HG02938 (cell line): Measurements from ENCODE around the gene PCAT6.
"Not testable (repeated sequence)": the region's sequence is repeated elsewhere in the genome, so short reads cannot be mapped to it uniquely, and the experiment has no call there.

Experiments
- ATAC-seq: cut with Tn5 transposase; IDR thresholded peaks from one replicate; pipeline ENCODE4 v1.9.1; 2021; ENCODE audit warnings: mild to moderate bottlenecking, moderate library complexity; ENCODE audit not compliant: unreplicated experiment

PCAT6 gene

DNA sequence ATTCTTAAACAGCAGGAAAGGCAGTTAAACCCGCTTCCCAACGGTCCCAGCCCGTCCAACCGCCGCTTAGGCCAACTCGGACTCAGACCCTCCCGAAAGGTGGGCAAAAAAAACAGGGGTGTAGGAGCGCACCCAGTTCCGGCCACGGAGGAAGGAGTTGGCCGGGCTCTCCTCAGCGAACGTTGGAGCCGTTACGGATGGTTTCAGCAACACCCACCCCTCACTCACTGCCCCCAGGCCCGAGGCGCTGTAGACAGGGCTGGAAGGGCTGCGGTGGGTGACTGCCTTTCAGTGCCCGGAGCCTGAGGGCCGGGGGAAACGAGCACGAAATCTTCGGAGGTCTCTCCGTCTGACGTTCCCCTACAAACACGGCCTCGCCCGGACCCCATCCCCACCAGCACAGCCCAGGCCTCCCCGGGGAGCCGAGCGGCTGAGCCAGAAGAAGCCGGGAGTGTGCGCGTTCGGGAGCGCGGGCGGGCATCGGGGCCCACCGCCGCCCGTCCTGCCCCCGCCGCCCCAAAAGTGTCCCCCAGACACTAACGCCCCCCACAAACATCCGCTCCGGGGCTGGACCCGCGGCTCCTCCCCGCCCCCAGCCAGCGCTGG is 3.8 kb upstream of the PCAT6 start:
- ATAC-seq, result no peak

DNA sequence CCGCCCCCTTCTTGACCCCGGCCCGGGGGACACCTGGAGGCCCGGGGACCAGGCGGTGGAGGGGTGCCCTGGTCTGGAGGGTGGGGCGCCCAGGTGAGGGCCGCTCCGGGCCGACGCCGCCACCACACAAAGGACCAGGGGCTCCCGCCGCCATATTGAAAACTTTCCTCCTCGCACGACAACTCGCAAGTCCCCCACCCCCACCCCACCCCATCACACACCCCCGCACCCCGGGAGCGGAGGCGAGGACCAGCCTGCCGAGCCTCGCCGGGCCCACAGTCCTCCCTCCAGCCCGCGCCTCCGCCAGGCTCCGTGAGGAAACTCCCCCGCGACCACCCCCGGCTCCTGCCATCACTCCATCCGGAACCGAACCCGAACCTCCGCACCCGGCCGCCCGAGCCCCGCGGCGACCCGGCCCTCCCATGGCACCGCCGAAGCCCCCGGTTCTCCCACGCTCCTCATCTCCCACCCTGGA is 3.3 kb upstream of the PCAT6 start:
- no peak for ATAC-seq

DNA sequence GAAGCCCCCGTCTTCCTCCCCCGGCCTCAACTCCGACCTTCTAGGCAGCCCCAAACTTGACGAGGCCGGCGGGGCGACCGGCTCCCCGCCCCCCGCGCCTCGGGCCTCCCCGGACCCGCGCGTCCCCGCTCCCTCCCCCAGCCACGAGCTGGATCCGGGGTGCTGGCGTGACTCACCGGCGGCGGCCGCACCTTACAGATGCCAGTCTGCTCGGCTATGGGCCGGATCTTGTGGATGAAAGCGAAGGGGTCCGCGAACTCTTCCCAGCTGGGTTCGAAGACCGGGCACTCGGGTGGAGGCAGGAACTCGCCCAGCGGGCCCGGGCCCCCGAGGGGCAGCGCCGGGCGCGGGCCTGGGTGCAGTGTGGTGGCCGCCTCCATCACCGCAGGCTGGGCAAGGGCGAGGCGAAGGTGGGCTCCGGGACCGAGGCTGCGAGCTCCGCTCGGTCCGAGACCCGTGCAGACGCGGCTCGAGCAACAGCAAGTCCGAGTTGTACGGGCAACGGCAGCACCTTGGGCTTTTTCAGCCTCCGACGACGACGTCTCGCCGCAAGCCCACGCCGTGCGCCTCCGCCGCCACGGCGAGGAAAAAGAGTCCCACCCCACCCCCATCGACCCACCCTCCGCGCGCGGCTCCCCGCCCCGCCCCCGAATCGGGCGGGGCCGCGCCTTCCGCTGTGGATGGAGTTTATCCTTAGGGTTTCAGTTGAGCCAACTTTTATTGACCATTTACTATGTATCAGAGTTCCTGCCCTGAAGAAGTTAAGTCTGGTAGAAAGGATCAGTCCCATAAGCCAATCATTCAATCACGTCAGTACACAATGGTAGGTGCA is 2.6 kb upstream of the PCAT6 start, which contains the start of gene KDM5B:
Gene KDM5B, minus strand, starts transcription at position 496 of the 832 bp plus-strand sequence. Its CDS starts 116 bp downstream, at position 380.
- ATAC-seq, result no peak

DNA sequence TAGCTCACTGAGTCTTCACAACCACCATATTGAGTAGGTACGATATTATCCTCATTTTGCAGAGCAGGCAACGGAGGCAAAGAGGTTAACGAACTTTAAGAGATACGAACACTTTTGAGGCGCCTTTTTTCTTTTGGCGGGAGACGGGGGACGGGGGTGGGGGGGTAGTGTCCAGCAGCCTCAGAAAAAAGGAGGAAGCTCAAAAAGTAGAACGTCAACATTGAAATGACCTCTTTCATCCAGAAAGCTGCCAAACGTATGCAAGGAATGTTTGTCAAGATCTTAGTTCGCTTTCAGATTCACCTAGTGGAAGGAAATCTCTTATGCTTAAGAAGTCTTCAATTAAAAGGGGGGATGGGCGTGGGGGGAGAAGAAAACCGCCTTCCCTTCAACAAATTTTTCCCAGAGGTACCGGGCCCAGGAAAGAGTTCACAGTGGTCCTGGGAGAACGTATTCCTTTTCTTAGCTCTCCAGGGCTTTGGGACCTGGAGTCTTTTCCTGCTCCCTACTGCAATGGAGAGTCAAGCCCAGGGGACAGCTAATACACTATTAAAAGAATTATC is 1.1 kb upstream of the PCAT6 start:
- no peak for ATAC-seq

DNA sequence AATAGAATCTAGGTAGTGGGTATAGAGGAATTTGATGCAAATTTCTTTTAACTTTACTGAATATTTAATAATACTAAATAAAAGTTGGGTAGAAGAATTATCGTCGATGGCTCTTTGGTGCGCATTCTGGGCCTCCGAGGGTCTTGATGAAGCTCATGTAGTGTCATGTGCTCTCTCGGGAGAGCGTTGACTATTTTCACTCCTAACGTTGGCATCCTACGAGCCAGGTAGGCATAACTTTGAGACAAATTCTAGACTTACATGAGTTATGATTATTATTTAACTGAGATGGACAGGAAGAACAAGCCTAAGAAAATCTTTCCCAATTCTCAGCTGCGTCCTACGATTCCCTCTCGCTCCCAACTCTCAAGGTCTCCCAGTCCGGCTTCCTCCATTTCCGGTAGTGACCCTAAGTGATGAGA is 550 bp upstream of the PCAT6 start:
- ATAC-seq, result no peak

DNA sequence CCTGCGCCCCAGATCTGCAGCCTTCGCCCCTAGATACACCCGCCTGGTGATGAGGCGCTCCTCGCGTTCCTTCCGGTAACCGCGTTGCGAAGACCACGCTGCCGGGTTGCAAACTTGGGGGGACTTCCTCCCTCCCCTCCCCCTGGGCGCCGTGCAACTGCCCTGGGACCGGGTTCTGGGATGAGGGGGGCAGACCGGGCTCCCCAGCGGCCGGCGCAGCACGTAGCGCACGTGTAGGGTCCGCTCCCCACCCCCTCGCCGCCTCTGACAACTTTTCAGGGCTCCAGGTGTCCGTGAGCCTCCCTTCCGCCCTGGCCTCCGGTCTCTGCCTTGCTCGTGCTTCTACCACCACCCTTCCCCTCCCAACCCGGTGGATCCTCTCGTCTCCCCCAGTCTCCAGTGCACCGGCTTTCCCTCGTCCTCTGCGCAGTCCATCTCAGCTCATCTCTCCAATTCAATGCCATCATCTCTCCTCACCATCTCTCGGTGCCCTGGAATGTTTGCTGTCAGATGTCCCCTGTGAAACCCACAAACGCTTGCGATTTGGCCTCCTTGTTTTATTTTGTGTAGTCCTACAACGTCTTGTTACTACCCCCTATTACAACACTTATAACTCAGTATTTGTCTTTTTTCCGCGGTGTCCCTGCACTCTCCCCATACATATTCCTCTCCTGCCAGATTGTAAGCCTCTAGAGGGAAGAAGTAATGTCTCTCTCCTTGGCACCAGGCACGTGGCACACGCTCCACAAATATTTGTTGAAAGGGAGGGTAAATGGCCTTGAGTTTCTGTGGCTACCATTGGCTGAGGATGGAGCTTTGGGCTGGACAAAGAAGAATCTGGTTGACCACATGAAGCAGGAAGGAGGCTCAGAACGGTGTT is 782 bp downstream of the PCAT6 start:
- peak; percentile 5 for ATAC-seq

DNA sequence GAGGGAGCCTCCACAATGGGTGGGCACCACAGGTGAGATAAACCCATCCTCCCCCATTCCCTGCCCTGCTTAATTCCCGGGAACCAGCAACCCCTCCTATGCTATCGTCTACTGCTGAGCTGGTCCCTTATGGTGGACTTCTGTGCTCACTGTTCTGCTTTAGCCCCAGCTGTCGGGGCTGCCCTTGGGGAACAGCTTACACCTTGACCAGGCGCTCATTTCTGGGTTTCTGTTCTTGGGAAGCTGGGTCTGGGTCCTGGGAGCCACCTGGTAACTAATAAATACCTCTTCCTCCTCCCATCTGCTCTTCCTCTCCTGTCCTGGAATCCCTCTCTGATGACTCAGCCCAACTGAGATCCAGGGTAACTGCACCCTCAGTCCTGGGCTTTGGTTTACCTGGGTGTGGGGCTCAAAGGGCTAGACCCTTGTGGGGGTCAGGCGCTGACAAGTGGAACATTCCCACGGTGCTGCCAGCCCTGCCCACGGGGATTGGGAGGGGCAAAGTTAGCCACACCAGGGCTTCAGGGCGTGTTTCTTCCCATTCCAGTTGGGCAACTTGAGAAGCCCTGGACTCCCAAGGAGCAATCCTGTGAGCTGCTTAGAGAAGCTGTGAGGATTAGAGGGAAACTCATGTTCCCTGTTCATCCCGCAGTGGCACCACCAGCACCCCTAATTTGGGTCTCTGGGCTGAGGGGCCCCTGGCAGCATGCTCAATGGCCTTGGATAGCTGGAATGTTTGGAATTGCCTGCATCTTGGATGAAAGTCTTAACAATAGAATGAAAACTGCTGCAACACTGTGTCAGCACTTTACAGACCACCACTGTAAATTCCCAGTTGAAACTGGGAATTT is 1.6 kb downstream of the PCAT6 start:
- no peak for ATAC-seq

DNA sequence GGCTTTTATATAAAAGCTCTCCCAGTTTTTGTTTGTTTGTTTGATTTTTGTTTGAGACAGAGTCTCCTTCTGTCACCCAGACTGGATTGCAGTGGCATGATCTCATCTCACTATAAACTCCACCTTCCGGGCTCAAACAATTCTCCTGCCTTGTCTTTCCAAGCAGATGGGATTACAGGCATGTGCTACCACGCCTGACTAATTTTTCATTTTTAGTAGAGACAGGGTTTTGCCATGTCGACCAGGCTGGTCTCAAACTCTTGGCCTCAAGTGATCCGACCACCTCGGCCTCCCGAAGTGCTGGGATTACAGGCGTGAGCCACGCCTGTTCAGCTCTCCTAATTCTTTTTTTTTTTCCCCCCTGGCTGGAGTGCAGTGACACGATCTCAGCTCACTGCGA is 4.4 kb downstream of the PCAT6 start:
- no peak for ATAC-seq

DNA sequence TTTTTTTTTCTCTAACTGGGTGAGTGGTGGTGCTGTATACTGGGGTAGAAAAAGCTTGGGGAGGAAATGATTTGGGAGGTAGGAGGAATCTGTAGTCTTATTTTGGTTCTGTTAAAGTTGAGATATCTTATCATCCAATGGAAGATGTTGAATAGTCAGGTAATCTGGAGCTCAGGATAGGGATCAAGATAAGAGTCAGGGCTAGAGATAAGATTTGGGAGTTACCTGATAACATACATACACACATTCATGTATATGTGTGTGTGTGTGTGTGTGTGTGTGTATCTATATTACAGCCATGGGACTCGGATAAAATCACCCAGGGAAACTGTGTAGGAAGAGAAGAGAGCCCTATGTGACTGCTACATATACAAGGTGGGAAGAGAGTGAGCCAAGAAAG is 8.1 kb downstream of the PCAT6 start:
- ATAC-seq, result no peak

DNA sequence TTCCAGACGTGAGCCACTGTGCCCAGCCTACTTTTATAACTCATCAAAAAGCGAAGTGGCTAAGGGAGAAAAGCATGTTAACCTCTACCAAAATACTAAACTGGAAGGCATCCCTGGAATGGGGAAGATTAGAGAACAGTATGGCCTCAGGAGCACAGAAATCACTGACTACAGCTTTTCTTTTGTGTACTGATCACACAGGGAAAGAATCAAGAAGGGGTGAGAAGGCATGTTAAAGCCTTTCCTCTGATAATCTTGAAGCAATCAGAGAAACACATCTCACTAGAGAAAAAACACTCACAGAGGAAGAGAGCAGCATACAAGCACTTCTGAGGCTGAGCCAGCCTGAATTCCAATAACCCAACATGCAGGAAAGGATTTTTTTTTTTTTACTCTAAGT is 10.7 kb downstream of the PCAT6 start:
- no peak for ATAC-seq

DNA sequence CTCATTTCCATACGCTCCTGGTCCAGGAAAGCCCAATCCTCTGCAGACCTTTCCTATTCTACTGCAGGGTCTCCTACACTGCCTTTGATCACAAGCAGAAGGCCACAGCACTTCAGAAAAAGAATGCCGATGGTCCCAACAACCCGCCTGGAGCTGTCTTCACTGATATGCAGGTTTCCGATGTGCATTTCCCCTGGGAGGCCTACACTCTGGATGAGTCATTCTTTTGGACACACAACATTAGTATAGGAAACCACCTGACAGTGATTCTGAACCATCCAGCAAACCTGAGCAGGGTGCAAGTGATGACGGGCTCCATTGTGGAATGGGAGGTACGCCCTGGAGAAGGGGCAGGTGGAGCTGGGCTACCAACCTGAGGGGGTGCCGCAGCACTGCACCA is 15.0 kb downstream of the PCAT6 start:
- ATAC-seq, result no peak

DNA sequence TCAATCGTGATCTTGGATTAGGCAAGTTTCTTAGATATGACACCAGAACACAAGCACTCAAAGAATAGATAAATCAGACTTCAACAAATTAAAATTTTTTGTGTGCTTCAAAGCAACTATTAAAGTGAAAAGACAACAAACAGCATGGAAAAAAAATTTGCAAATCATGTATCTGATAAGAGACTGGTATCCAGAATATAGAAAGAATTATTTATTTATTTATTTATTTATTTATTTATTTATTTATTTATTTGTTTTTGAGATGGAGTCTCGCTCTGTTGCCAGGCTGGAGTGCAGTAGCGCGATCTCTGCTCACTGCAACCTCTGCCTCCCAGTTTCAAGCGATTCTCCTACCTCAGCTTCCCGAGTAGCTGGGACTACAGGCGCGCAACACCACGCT is 18.5 kb downstream of the PCAT6 start:
- not testable (repeated sequence) for ATAC-seq

DNA sequence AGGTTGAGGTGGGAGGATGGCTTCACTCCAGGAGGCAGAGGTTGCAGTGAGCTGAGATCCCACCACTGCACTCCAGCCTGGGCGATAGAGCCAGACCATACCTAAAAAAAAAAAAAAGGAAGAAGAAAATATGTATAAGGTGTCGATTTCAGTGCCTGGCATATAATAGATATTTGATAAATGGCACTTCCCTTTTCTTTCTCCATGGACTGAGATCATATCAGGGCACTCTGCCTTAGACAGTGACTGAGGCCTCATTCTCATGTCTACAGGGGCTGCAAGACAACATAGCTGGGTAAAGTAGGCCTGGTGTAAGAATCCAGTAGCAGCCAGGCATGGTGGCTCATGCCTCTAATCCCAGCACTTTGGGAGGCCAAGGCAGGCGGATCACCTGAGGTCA is 21.2 kb downstream of the PCAT6 start:
- ATAC-seq, result no peak

DNA sequence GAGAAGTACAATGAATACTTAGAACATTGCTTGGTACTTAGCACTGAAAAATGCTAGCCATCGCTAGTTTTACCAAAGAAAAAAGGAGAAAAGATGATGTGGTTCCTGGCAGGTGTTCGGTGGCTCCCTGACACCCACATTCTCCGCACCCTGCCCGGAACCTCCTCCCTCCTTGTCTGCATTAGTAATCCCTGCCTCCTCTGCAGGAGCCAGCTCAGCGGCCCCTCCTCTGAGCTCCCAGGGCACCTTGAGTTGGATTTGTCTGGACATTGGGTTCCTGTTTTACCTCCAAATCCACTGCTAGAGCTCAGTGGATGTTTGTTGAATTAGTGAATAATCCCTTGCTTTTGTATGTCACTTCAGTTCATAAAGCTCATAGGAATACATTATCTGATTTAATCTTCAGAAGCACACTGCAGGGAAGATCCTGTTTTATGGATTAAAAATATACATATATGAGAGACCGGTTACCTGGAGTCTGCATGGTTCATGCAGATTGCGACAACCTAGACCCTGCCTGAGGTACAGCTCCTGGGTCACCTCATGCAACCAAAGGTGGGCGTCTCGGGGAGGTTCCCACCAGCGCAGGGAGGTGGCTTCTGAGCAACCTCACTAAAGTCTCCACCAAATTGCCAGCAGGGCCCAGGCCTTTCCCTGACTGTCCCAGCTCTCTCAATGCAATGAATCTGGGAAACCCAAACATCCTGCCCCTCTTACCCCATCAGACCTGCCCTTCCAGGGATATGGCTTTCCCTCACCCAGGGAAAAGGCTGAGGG is 24.2 kb downstream of the PCAT6 start:
- ATAC-seq, result no peak

DNA sequence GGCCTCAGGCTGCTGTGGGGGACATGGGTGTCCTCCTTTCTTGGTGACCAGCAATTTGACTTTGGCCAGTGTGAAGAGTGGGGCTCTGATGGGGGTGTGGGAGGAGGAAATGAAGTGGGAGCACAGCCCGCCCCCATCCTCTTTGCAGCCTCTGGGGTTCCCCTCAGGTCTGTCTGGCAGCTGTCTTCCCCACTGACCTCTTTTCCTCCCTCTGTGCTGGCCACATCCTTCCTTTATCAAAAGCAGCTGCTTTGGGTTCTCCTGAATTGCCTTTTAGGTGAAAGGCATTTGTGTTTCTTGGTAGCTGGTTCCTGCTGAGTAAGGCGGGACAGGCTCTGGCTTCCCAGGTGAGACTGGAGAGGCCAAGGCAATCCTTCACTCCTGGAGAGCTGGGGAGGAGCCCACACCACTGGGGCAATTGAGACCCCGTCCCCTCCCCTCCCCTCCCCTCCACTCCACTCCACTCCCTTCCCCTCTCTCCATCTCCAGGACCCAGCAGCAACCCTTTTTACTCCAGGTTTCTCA is 24.9 kb downstream of the PCAT6 start:
- ATAC-seq, result no peak

DNA sequence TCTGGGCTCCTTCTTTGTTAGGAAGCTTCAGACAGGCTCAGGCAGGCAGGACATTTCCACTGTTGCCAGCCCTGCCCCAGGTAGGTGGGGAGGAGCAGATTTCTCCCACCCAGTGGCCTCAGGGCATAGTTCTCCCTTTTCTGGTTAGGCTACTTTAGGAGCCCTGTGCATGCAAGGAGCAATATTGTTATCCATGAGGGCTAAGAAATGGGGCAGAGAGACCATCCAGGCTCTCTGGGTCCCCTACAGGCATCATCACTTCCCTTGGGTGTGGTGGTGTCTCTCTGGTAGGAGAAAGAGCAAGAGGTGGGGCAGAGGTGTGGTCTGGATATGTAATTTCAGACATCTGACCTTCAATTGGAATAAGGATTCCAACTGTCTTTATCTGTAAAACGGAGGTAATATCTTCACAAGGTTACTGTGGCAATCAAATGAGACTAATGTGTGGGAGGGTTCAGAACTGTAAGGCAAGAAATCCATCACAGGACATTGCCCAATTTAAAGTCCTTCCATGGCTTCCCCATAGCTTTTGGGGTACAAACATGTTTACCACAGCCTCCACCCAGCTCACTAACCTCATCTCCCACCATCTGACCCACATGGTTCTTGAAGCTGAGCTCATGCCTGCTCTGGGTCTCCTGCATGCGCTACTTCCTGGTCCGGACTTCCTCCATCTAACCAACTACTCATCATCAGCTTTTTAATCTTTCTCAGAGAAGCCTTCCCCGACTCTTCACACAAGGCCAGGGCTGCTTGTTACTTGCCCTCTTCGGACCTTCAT is 26.1 kb downstream of the PCAT6 start:
- no peak for ATAC-seq

DNA sequence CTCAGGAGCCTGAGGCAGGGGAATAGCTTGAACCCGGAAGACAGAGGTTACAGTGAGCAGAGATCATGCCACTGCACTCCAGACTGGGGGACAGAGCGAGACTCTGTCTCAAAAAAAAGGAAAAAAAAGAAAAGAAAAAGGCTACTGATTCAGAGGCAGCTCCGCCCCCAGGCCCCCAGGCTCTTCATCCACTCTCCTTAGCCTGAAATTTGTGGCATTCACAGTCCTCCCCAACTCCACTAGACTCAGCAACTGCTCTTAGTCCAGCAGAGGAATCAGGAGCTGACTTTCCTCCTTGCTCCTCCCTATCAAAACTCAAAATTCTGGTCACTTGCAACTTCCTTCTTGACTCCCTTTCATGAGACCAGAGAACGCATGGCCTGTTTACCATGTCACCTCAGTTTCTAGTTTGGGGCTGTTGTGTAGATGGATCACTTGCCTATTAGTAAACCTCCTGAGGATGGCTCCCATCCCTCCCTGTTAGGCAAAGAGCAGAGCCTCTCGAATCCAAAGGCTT is 27.1 kb downstream of the PCAT6 start:
- ATAC-seq, result no peak

DNA sequence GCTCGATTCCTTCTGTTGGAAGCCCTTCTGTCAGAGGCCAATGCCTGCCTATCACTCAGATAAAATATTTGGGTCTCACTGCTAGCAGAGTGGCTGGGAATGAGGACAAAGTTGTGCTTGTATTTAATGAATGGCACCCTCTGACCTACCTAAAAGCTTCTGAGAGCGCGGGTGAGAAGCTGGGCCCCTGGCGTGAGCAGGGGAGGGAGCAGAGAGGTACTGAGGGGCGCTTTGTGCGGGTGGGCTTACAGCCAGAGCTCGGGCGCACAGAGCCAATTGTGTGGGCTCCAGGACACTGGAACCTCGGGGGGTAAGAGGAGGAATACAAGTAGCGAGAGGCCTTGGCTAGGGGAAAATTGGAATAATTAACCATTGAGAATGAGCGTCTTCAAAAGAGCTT is 32.3 kb downstream of the PCAT6 start:
- ATAC-seq, result no peak
